G401 (cell line): Measurements from ENCODE around the gene RET. TPM values are rescaled to one million over a fixed set of nuclear protein-coding genes. Genes with fewer than 3 reads are reported as not detected.

Experiments used
- DNase-seq: peaks from one replicate; pipeline ENCODE4 v3.0.0-alpha.2; 2015; ENCODE audit warnings: low spot score
- in situ Hi-C: cut with HindIII; loops from 2 replicates; pipeline ENCODE4 v1.10.0; 2016; ENCODE audit warnings: low sequenced_read_pairs, mixed read lengths
- total RNA-seq: library from RNA; depleted of rRNA; stranded (reverse); fragments of >200 nt; shearing (Covaris generic); gene quantifications from 2 replicates; pipeline ENCODE4 v1.2.3, GENCODE V29; 2014

RET gene
- total RNA-seq, 1 experiment from 2014 or later, result 0.03 TPM

GRCh38 chr10:43114743-43115611 lies 38.1 kb downstream of the RET start:
- in situ Hi-C loops, result no loop called here
- no peak for DNase-seq

GRCh38 chr10:43115881-43116595 lies 39.2 kb downstream of the RET start:
- in situ Hi-C loops, result no loop called here
- no peak for DNase-seq

GRCh38 chr10:43116596-43116995 lies 39.7 kb downstream of the RET start:
- in situ Hi-C loops, result no loop called here
- DNase-seq, result no peak

GRCh38 chr10:43117031-43117776 lies 40.3 kb downstream of the RET start:
- no peak for DNase-seq
- in situ Hi-C loops, result no loop called here

GRCh38 chr10:43117777-43118583 lies 41.1 kb downstream of the RET start:
- in situ Hi-C loops, result no loop called here

GRCh38 chr10:43118631-43119415 lies 42.0 kb downstream of the RET start:
- in situ Hi-C loops, result no loop called here
- DNase-seq, result no peak

More at GRCh38 chr10:43117777-43118583, 41.1 kb downstream of the RET start:
- DNase-seq, result no peak

- no peak for DNase-seq
- in situ Hi-C loops, result no loop called here
Measured at GRCh38 chr10:43119416-43120115, 42.7 kb downstream of the RET start.

GRCh38 chr10:43120116-43120928 lies 43.5 kb downstream of the RET start:
- in situ Hi-C loops, result no loop called here

GRCh38 chr10:43120929-43121314 lies 44.1 kb downstream of the RET start:
- DNase-seq, result no peak
- in situ Hi-C loops, result no loop called here

More at GRCh38 chr10:43120116-43120928, 43.5 kb downstream of the RET start:
- no peak for DNase-seq

- in situ Hi-C loops, result no loop called here
- no peak for DNase-seq
Measured at GRCh38 chr10:43121444-43121843, 44.6 kb downstream of the RET start.

GRCh38 chr10:43122096-43122495 lies 45.2 kb downstream of the RET start:
- DNase-seq, result no peak
- in situ Hi-C loops, result no loop called here

- in situ Hi-C loops, result no loop called here
- no peak for DNase-seq
Measured at GRCh38 chr10:43122826-43123225, 46.0 kb downstream of the RET start.

GRCh38 chr10:43123361-43124093 lies 46.7 kb downstream of the RET start:
- no peak for DNase-seq
- in situ Hi-C loops, result no loop called here

- in situ Hi-C loops, result no loop called here
- DNase-seq, result no peak
Measured at GRCh38 chr10:43124094-43124521, 47.2 kb downstream of the RET start.

GRCh38 chr10:43124574-43125273 lies 47.9 kb downstream of the RET start:
- no peak for DNase-seq
- in situ Hi-C loops, result no loop called here
